HG02938 (cell line): Measurements from ENCODE around the gene CIBAR2.

Experiments
- ATAC-seq: cut with Tn5 transposase; IDR thresholded peaks from one replicate; pipeline ENCODE4 v1.9.1; 2021; ENCODE audit warnings: mild to moderate bottlenecking, moderate library complexity; ENCODE audit not compliant: unreplicated experiment

CIBAR2 gene

GRCh38 chr16:85103114-85104079, 8.9 kb downstream of the CIBAR2 start:
- ATAC-seq = no peak

DNA sequence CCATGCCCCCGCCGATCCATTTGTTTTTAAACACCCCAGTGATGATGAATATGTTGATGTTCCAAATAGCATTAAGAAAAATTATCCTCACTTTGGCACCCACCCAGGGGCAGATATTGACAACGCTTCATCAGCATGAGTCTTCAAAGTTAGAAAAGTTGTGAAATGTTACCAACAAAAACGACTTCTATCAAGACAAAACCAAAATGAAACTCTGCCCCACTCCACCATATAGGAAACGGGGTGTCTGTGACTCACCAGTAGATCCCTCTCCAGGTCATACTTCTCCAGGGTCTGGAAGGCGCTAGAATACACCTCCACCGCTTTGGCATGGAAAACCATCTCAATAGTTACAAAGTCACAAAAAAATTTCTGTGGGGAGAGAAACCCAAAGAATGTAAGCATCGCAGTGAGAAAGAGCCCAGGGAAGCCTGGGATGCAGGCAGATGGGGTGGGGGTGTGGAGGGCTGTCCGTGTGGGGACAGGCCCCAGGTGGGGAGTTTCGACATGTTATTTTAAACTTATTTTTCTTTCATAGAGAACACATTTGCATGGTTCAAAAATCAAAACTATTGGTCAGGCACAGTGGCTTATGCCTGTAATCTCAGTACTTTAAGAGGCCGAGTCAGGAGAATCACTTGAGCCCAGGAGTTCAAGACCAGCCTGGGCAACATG, 10.2 kb downstream of the CIBAR2 start:
- ATAC-seq = no peak

- ATAC-seq = no peak
Observed at GRCh38 chr16:85100265-85100664, 12.0 kb downstream of the CIBAR2 start.

- ATAC-seq = no peak
Observed at GRCh38 chr16:85098565-85098964, 13.7 kb downstream of the CIBAR2 start.

DNA sequence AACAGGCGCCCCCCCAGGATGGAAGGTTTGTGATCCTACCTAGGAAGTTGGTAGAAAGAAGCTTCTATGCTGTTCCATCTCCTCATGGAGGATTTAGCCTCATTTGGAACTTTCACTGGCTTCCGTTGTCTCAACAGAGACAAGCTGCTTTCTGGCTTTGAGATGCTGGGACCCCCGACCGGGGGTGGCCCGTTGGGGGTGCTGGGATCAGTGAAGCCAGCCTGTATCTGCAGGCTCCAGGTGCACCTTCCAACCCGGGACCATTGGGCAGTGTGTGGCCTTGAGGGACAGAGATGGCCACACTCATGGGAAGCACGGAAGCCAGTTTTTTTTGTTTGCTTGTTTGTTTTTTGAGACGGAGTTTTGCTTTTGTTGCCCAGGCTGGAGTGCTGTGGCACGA, 15.4 kb downstream of the CIBAR2 start:
- ATAC-seq = no peak

DNA sequence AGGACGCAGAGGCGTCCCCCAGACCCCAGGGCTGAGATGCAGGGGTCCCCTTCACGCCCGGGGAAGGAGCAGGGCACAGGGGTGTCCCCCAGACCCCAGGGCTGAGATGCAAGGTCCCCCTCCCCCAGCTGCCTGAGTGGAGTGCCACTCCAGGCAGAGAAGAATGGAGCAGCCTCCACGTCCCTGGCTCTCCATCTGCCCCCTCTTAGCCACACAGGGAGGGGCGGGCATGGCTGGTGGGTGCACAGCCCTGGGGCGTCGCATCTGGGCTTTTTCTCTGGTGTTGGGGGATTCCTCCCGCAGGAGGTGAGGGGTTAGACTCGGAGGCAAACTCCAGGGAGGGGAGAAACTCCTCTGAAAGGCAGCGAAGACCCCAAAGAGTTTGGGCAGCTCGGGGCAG, 17.5 kb downstream of the CIBAR2 start:
- ATAC-seq = no peak

DNA sequence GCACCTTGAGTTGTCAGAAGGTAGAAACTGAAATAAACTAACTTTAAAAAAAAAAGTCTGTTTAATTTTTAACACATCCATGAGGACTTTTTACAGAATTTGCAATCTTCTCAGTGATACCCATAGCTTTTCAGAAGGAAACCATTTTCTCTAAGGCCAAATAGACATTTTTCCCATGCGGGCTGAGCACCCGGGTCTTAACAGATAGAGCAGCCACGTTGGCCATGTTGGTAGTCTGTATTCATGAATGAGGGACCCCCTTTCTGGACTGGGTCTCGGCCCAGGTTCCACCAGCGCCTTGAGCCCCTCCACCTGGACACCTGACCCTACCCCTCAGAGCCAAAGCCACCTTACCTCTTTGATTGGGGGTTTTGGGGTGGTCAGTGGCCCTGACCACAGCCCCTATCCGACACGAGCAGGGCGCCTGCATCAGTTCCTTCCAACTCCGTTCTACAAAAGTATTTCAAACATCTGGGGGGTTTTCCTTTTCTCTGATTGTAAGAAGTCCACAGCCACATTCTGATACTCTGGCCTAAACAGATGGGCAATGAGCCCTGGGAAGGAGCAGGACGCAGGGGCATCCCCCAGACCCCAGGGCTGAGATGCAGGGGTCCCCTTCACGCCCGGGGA, 18.0 kb downstream of the CIBAR2 start:
- ATAC-seq = no peak

DNA sequence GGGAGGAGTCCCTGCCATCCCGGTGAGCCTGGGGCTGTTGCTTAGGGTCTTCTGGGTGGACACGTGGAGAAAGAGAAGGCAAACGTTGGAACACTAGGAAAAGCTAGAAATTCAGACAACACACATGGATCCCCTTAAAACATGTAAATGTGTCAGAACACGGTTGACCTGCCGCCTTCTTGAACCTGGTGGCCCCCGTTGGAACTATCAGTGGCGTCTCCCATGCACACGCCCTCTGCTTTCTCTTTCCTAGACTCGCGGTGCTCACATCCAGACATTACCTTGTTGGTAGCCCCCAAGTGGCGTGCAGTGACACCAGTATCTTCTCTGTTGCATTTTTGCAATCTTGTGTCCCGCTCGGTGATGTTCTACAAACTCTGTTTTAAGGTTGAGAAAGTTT, 18.6 kb downstream of the CIBAR2 start:
- no peak for ATAC-seq

DNA sequence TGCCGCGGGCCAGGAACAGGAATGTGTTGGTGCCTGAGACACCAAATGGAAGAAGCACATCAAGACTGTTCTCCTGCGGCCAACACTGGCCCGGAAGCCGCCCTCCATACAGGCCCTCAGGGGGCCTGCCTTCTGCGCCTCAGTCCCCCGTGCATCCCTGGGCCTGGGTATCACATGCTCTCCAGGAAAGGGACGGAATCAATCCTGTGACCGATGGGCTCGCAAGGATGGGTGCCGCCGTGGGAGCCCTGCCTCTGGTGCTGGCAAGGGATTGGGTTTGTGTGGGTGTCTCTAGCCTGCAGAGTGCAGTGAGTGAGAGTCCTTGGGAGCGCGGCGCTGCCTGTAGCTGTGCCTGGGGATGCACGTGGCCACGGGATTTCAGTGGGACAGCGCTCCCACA, 19.4 kb downstream of the CIBAR2 start:
- ATAC-seq = no peak

DNA sequence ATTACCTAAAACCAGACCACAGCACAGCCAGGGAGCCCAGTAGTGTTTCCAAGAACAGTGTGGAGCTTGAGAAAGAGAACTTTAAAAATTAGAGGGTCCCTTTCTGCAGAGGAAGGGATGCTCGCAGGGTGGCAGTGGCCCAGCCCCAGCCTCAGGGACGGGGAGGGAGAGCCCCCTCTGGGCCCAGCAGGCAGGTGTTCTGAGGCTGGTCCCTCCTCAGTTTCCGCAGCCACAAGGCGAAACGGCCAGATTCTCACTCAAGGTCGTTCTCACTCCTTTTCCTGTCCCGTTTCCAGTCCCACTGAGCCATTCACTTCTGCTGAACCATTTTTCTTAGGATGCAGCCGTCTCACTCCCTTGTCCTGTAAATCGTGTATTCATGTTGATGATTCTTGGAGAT, 20.0 kb downstream of the CIBAR2 start:
- no peak for ATAC-seq

- ATAC-seq = no peak
Observed at GRCh38 chr16:85091522-85091910, 20.8 kb downstream of the CIBAR2 start.

- no peak for ATAC-seq
Observed at GRCh38 chr16:85090873-85091521, 21.3 kb downstream of the CIBAR2 start.

GRCh38 chr16:85090181-85090580, 22.1 kb downstream of the CIBAR2 start:
- no peak for ATAC-seq

GRCh38 chr16:85089525-85089924, 22.7 kb downstream of the CIBAR2 start:
- no peak for ATAC-seq

- ATAC-seq = no peak
Observed at GRCh38 chr16:85088570-85089199, 23.6 kb downstream of the CIBAR2 start.

- no peak for ATAC-seq
Observed at GRCh38 chr16:85087899-85088569, 24.2 kb downstream of the CIBAR2 start.

DNA sequence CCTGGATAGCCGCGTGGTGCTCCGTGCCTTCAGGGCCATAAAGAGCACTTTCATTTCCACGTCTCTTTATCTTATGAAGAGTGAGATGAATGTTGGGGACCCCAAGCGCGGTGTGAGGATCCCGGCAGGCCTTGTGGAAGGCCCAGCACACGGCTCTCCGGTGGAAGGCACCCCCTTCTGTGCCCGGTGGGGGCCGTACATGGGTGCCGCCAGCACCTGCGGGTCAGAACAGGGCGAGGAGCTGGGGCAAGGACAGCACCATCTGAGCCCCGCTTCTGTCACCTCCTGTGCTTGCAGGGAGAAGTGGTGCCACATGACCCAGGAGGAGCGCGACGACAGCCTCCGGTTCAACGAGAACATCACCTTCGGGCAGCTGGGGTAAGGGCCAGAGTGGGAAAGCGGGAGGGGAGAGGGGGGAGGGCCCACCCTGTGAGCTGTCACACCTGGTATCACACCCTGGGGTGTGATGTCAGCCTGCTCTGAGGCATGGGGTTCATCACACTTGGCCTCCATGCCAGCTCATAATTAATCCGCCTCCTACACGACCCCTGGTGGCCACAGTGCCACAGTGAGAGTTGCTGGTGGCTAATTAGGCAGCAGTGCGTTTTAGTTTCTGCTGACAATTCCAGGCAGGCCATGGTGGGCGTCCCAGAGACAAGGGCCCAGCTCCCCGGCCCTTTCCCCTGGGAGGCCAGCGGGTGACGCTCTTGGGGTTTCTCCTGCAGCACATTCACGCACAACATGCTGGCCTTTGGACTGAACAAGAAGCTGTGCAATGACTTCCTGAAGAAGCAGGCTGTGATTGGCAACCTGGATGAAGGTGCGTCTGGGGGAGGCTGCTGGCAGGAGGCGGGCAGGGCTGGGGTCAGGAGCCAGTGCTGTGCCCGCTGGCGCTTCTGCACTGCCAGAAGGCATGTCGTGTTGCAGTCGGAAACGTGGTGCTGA, 25.7 kb downstream of the CIBAR2 start:
- peak; percentile 49 for ATAC-seq

DNA sequence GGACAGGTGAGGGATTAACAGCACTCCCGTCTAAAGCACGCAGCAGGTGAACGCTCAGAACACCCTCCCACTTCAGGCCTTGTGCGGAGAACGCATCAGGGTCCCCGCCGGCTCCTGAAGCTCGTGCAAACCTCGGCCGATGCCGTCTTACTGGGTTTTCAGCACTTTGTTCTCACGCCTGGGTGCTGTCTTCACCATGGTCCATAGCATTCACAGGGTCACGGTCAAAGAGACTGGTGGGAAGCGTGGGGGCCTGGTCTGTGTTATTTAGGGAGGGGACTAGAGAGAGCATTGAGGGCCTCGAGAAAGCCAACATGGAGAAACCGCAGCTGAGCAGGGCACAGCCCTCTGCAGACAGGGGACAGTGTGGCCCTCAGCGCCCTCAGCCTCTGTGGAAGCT, 26.6 kb downstream of the CIBAR2 start:
- ATAC-seq = no peak

- ATAC-seq = no peak
Observed at GRCh38 chr16:85084841-85085510, 27.3 kb downstream of the CIBAR2 start.
